ENCODE data around the gene PEX7.

PEX7 gene

GRCh38 chr6:136784271-136784664 is 38.1 kb upstream of the PEX7 start:
- TF ChIP-seq ZNF274 (IDR thresholded peaks at IDR 0.05; ENCODE audit: low read depth, low read length), result no peak
- H3K4me3 ChIP-seq (ENCODE audit: low read length), result peak overlapping the region; percentile 60

- H3K4me3 ChIP-seq (ENCODE audit: low read length), result peak overlapping the region; percentile 60
- no peak for TF ChIP-seq ZNF274 (IDR thresholded peaks at IDR 0.05; ENCODE audit: low read depth, low read length)
Measured at GRCh38 chr6:136784910-136785746, 37.3 kb upstream of the PEX7 start.

- no peak for TF ChIP-seq ZNF274 (IDR thresholded peaks at IDR 0.05; ENCODE audit: low read depth, low read length)
- H3K4me3 ChIP-seq (ENCODE audit: low read length), result no peak overlapping the region; the same call in 1 of the 2 replicates
Measured at GRCh38 chr6:136786658-136787057, 35.7 kb upstream of the PEX7 start.

- TF ChIP-seq ZNF274 (IDR thresholded peaks at IDR 0.05; ENCODE audit: low read depth, low read length), result no peak
- peak overlapping the region; percentile 52 for H3K4me3 ChIP-seq (ENCODE audit: low read length)
Measured at GRCh38 chr6:136787726-136788068, 34.7 kb upstream of the PEX7 start.

GRCh38 chr6:136788069-136788902 is 34.1 kb upstream of the PEX7 start:
- no peak overlapping the region; the same call in 1 of the 2 replicates for H3K4me3 ChIP-seq (ENCODE audit: low read length)
- TF ChIP-seq ZNF274 (IDR thresholded peaks at IDR 0.05; ENCODE audit: low read depth, low read length), result no peak

GRCh38 chr6:136789440-136789839 is 33.0 kb upstream of the PEX7 start:
- peak overlapping the region; percentile 67; the same call in 1 of the 2 replicates for H3K4me3 ChIP-seq (ENCODE audit: low read length)

- no peak for TF ChIP-seq ZNF274 (IDR thresholded peaks at IDR 0.05; ENCODE audit: low read depth, low read length)
- peak overlapping the region; percentile 67 for H3K4me3 ChIP-seq (ENCODE audit: low read length)
Measured at GRCh38 chr6:136790411-136791295, 31.7 kb upstream of the PEX7 start.

GRCh38 chr6:136791296-136792094 is 30.9 kb upstream of the PEX7 start:
- TF ChIP-seq ZNF274 (IDR thresholded peaks at IDR 0.05; ENCODE audit: low read depth, low read length), result no peak
- H3K4me3 ChIP-seq (ENCODE audit: low read length), result peak overlapping the region; percentile 67

GRCh38 chr6:136792095-136792409 is 30.3 kb upstream of the PEX7 start:
- peak overlapping the region; percentile 67 for H3K4me3 ChIP-seq (ENCODE audit: low read length)
- no peak for TF ChIP-seq ZNF274 (IDR thresholded peaks at IDR 0.05; ENCODE audit: low read depth, low read length)

GRCh38 chr6:136792410-136793262 is 29.8 kb upstream of the PEX7 start, which contains the start of gene MAP3K5:
Gene MAP3K5, minus strand, starts transcription at chr6:136792477. Its CDS starts 320 bp downstream, at chr6:136792157.
- TF ChIP-seq ZNF274 (IDR thresholded peaks at IDR 0.05; ENCODE audit: low read depth, low read length), result no peak
- peak within 1 kb of the TSS; percentile 67 for H3K4me3 ChIP-seq (ENCODE audit: low read length)

GRCh38 chr6:136793363-136793762 is 29.0 kb upstream of the PEX7 start:
- H3K4me3 ChIP-seq (ENCODE audit: low read length), result peak overlapping the region; percentile 67
- TF ChIP-seq ZNF274 (IDR thresholded peaks at IDR 0.05; ENCODE audit: low read depth, low read length), result no peak

- no peak overlapping the region for H3K4me3 ChIP-seq (ENCODE audit: low read length)
- TF ChIP-seq ZNF274 (IDR thresholded peaks at IDR 0.05; ENCODE audit: low read depth, low read length), result no peak
Measured at GRCh38 chr6:136795386-136795785, 27.0 kb upstream of the PEX7 start.
